Measurements from ENCODE around the gene TTLL5.
A peak's percentile ranks its signal among the peaks of the same experiment; 100 is the strongest.

- TF ChIP-seq CTCF (IDR thresholded peaks at IDR 0.05): peak; percentile 39 to 62 (median 57)
- no peak for TF ChIP-seq POLR2AphosphoS5 (IDR thresholded peaks at IDR 0.05)
Measured at GRCh38 chr14:75979071-75979571, 318.1 kb downstream of the TTLL5 start.
